ENCODE data around the gene LMAN1L.
"Not testable (repeated sequence)": the region's sequence is repeated elsewhere in the genome, so short reads cannot be mapped to it uniquely, and the experiment has no call there.

Gene LMAN1L

GRCh38 chr15:74782259-74783071 lies 30.2 kb upstream of the LMAN1L start:
- in situ Hi-C loops (cut with MboI; ENCODE audit: low sequenced_read_pairs, unreplicated experiment) = no loop called here
- TF ChIP-seq, protein P1, sequence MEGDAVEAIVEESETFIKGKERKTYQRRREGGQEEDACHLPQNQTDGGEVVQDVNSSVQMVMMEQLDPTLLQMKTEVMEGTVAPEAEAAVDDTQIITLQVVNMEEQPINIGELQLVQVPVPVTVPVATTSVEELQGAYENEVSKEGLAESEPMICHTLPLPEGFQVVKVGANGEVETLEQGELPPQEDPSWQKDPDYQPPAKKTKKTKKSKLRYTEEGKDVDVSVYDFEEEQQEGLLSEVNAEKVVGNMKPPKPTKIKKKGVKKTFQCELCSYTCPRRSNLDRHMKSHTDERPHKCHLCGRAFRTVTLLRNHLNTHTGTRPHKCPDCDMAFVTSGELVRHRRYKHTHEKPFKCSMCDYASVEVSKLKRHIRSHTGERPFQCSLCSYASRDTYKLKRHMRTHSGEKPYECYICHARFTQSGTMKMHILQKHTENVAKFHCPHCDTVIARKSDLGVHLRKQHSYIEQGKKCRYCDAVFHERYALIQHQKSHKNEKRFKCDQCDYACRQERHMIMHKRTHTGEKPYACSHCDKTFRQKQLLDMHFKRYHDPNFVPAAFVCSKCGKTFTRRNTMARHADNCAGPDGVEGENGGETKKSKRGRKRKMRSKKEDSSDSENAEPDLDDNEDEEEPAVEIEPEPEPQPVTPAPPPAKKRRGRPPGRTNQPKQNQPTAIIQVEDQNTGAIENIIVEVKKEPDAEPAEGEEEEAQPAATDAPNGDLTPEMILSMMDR (IDR thresholded peaks at IDR 0.05; ENCODE audit: borderline replicate concordance, control extremely low read depth, extremely low read depth, insufficient read depth, missing control alignments) = no peak
- DNase-seq (ENCODE audit: low spot score) = no peak

GRCh38 chr15:74783072-74783807 lies 29.4 kb upstream of the LMAN1L start:
- in situ Hi-C loops (cut with MboI; ENCODE audit: low sequenced_read_pairs, unreplicated experiment) = no loop called here
- TF ChIP-seq, protein P1 (IDR thresholded peaks at IDR 0.05; ENCODE audit: borderline replicate concordance, control extremely low read depth, extremely low read depth, insufficient read depth, missing control alignments) = no peak
- no peak for DNase-seq (ENCODE audit: low spot score)

DNA sequence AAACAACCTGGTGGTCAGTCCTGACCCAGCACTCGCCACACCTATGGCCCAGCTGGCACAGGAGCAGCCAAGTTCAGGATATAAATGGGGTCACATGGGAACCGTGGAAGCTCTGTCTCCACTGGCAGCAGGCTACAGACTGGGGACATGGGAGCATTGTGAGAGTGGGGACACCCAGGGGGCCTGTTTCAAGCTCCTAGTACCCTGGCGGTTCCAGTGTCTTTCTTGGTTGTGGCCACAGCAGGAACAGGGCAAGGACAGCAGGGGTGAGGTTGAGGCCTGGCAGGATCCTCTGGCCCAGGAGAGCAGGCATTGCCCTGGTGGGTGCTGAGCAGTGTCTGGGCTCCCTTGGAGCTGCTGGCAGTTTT lies 28.8 kb upstream of the LMAN1L start:
- TF ChIP-seq, protein P1 (IDR thresholded peaks at IDR 0.05; ENCODE audit: borderline replicate concordance, control extremely low read depth, extremely low read depth, insufficient read depth, missing control alignments) = no peak
- in situ Hi-C loops (cut with MboI; ENCODE audit: low sequenced_read_pairs, unreplicated experiment) = no loop called here
- no peak for DNase-seq (ENCODE audit: low spot score)

DNA sequence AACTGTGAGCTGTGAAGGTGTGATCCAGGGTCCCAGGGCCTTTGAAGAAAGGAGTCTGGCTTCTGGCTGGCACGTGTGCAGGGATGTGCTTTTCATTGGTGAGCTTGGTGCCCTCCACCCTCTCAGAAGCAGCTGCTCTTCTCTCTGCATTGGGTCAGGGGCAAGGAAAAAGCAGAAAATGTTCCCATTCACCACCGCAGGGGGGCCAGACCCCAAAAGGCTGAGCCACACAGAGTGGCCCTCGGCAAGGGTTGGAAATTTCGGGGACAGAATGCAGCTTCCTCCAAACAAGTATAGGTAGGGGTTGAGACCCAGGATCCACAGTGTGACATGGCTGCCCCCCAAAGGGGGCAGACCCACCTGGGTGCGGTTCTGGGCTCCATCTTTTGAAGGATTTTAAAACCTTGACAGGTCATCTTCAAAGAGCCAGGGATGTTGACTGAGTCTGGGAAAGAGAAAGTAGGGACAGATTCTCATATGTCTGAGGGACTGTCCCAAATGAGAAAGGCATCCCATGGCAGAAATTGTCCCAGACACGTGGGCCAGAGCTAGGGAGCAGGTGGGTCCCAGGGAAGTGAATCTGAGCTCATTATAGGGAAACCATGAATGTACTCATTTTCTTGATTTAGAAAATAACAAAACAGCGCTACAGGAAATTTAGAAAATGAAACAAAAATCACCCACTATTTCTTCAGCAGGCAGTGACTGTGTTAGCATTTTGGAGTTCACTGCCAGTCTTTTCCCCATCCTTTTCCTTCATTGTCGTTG lies 28.0 kb upstream of the LMAN1L start:
- TF ChIP-seq, protein P1 (IDR thresholded peaks at IDR 0.05; ENCODE audit: borderline replicate concordance, control extremely low read depth, extremely low read depth, insufficient read depth, missing control alignments) = no peak
- in situ Hi-C loops (cut with MboI; ENCODE audit: low sequenced_read_pairs, unreplicated experiment) = no loop called here
- no peak for DNase-seq (ENCODE audit: low spot score)

DNA sequence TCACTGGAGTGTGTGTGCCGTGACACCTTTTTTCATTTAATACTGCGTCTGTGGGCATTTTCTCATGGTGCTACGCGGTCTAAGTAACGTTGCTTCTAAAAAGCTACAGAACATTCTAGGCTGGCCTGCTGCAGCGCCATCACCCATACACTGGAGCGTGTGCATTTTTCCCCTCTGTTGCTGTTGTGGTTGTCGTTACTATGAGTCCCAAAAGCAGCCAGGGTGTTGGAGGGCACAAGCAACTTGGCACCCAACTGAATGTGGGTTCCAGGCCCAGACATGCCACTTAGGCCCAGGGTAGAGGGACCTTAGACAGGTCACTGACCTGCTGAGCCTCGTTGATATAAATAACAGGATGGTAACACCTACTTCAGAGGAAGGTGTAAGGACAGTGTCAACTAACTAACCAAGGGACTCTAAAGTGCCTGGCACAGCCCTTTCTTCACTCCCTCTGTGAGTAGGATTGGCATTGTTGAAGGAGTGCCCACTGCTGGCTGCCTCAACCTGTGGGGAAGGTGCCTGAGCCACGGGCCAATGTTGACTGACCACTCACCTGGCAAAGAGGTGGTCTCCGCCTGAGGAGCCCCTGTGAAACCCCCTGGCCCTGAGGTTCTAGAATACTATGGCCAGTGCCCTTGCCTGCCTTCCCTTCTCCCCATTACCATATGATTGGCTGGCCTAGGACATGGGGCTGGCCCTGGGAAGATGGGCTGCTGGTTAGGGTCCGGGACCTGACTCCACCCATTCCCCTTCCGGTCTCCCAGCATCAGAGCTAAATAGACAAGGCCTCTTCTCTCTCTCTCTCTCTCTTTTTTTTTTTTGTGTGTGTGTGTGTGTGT lies 27.2 kb upstream of the LMAN1L start:
- in situ Hi-C loops (cut with MboI; ENCODE audit: low sequenced_read_pairs, unreplicated experiment) = no loop called here
- DNase-seq (ENCODE audit: low spot score) = peak; percentile 76
- TF ChIP-seq, protein P1 (IDR thresholded peaks at IDR 0.05; ENCODE audit: borderline replicate concordance, control extremely low read depth, extremely low read depth, insufficient read depth, missing control alignments) = no peak

GRCh38 chr15:74786081-74786480 lies 26.6 kb upstream of the LMAN1L start:
- in situ Hi-C loops (cut with MboI; ENCODE audit: low sequenced_read_pairs, unreplicated experiment); DNase-seq (ENCODE audit: low spot score): not testable (repeated sequence)

Data from GM13976 (cell line).